ENCODE results near the gene BRICD5.

Gene BRICD5

DNA sequence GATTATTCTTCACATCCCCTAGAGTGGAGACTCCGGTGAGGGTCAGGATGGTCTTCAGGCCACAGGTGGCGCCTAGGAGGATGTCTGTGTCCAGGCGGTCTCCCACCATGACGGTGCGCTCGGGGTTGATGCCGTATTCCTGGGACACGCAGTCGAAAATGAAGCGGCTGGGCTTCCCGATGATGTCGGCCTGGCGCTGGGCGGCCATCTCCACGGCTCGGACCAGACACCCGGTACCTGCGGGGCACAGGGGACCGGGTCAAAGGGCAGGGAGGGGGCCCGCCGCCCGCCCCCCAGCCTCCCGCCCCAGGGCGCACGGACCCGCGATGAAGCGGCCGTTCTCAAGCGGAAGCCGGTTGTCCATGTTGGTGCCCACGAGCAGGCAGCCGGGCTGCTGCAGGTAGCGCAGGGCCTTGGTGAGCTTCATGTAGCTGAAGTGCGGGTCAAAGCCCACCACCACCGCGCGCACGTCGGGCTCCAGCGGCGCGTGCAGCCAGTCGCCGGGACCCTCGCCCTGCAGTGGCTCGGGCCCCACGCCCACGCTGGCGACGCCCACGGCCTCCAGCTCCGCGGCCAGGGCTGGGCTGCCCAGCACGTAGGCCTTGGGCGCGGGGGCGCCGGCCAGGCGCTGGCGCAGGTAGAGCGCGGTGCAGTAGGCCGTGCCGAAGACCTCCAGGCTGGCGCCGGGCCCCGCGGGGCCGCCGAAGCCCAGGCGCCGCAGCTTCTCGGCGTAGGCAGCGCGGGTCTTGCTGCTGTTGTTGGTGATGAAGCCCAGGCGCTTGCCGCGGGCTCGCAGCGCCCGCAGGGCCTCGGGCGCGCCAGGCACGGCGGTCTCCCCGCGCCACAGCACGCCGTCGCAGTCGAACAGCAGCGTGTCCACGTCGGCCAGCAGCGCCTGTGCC is 3.4 kb upstream of the BRICD5 start:
- peak overlapping the region; percentile 75 for H3K27ac ChIP-seq
- TF ChIP-seq, protein P1, sequence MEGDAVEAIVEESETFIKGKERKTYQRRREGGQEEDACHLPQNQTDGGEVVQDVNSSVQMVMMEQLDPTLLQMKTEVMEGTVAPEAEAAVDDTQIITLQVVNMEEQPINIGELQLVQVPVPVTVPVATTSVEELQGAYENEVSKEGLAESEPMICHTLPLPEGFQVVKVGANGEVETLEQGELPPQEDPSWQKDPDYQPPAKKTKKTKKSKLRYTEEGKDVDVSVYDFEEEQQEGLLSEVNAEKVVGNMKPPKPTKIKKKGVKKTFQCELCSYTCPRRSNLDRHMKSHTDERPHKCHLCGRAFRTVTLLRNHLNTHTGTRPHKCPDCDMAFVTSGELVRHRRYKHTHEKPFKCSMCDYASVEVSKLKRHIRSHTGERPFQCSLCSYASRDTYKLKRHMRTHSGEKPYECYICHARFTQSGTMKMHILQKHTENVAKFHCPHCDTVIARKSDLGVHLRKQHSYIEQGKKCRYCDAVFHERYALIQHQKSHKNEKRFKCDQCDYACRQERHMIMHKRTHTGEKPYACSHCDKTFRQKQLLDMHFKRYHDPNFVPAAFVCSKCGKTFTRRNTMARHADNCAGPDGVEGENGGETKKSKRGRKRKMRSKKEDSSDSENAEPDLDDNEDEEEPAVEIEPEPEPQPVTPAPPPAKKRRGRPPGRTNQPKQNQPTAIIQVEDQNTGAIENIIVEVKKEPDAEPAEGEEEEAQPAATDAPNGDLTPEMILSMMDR (conservative IDR thresholded peaks at IDR 0.05): no peak

DNA sequence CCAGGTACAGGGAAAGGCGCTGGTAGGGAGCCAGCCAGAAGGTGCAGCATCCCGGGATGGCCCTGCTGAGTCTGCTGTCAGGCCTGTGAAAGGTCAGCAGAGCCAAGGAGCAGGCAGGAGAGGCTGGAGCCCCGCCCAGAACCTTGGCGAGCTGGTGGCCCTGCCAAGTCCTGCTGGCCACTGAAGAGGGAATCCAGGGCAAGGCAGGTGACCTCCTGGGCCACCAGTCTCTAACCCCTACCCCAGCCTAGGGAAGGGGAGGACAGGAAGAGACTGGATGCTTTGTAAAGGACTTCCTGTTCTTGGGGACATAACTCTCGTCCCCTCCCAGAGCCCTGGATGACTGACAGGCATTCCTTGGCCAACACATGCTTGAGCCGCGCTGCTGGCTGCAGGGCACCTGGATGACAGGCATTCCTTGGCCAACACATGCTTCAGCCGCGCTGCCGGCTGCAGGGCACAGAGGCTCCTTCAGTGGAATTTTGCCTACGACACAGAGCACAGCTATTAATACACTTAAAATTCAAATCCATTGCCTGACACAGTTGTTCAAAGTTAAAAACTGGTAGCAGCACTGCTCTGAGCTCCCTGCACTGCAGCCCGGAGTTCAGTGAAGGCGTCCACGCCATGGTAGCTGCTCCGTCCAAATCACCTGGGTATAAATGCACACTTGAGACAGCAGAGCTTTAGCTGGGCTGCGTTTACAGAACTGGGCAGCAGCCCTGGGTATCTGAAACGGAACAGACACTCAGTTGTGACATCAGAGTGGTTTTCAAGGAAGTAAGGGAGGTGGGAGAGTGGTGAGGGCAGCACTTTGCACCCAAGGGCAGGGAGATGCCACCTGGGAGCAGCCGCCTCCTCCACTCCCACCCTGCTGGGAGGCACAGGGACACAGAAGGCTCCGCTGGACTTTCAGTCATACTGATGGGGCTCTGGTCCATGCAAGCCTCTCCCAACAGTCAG is 2.0 kb upstream of the BRICD5 start:
- H3K27ac ChIP-seq: peak overlapping the region; percentile 75
- TF ChIP-seq, protein P1 (conservative IDR thresholded peaks at IDR 0.05): no peak

DNA sequence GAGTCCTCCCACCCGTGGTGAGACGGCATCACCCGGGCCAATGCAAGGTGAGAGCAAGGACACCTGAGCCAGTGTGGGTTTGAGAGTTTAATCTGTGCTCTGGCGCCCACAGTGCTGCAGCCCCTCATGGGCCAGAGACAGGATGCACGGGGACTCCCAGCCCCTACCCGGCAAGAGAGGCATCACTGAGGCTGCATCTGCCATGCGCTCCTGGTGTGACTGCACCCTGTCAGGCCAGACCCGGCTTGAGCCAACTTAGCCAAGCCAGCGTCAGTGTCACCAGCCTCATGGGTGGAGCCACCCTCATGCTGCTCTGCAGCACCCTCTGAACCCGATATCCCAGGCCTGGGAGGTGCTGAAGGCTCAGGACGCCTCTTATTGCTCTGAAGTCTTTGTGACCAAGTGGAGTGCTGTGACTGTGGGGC is 1.3 kb upstream of the BRICD5 start:
- TF ChIP-seq, protein P1 (conservative IDR thresholded peaks at IDR 0.05): no peak
- peak overlapping the region; percentile 75 for H3K27ac ChIP-seq

DNA sequence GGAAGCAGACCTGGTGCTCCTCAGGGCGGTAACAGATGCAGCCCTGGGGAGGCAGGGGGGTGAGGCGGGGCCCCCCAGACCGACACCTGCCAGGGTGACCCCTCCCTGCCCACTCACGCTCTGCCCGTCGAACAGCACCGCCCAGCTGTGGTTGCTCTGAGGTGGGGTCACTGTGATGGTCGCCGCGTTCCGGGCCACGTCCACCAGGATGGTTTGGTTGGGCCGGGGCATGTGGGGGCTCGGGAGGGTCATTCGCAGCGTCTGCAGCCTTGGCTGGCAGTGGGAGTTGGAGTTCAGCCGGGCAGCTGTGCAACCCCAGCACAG is 692 bp downstream of the BRICD5 start:
- H3K27ac ChIP-seq: no peak overlapping the region
- TF ChIP-seq, protein P1 (conservative IDR thresholded peaks at IDR 0.05): no peak

DNA sequence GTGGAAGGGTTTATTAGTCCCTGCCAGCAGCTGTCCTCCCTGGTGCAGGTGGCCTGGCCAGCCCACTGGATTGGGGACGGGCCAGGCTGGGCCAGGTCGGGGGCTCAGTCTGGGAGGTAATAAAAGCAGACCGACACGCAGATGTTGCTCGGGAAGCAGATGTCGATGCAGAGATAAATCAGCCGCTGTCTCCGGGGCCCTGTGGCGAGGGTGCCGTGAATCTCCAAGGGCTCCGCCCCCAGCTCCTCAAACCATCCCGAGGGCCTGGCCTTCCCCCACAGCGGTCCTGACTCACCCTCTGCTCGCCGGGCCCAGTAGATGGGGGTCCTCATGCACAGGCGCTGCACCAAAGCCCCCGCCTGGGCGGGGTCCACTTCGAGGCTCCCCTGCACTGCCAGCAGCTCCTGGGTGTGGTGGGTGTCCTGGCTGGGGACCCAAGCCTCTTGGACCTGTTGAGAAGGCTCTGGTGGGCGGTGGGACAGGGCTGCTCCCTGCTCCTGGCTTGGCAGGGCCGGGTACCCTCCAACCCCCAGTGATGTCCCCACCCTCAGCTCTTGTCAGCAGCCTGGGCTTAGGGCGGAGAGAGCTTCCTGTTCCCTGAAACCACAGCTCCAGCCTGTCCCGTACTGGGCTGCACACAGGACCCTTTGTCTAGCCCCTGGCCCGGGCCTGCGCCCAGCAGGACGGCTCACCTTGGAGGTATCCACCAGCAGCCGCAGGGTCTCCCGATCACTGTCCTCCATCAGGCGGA is 1.2 kb downstream of the BRICD5 start:
- TF ChIP-seq, protein P1 (conservative IDR thresholded peaks at IDR 0.05): no peak
- H3K27ac ChIP-seq: no peak overlapping the region

DNA sequence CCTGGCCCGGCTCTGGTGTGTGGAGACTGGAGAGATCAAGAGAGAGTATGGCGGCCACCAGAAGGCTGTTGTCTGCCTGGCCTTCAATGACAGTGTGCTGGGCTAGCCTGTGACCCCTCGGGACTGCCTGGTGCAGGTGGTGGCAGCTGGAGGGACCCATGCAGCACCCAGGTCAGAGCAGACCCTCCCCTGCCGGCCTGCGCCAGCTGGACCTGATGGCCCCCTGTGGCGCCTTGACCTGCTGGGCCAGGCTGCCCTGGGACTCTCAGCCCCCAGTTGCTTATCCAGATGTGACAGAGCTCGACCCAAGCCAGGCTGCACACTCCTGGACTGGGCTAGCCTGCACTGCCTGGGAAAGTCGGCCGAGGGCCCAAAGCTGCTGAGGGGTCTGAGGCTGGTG is 1.9 kb downstream of the BRICD5 start:
- TF ChIP-seq, protein P1 (conservative IDR thresholded peaks at IDR 0.05): no peak

More for the DNA sequence above, 1.9 kb downstream of the BRICD5 start:
- no peak overlapping the region for H3K27ac ChIP-seq
